ENCODE data around the gene PGLYRP4. TPM values are rescaled to one million over a fixed set of nuclear protein-coding genes. Genes with fewer than 3 reads are reported as not detected.

PGLYRP4 gene
- total RNA-seq, 2 donors from 2014 or later = not detected

DNA sequence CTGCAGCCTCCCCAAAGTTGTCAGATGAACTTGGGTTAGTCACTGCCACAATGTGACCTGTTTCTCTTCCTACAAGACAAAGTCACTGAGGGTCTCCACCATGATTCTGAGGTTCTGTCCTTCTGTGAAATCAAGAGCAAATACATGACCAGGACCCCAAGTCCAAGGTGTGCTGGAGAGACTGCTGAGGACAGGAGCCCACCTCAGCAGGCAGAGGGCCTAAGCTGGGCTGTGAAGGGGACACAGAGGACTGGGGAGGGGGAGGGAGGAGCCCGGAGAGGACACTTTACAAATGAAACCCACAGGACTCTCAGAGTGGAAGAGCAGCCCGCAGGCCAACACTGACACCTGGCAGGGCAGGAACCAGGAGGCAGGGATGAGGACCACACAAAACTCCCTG, 39.2 kb downstream of the PGLYRP4 start:
- Histone ChIP-seq H3K9me3 (ENCODE audit: control insufficient read depth, low read length) (no peaks in the 10 kb centered on the region), H3K4me1 (ENCODE audit: control insufficient read depth, insufficient read depth, low read length) (peaks cover 5% of the 10 kb centered on the region), H3K9ac (ENCODE audit: extremely low read depth, low read length, poor library complexity, severe bottlenecking) (no peak overlapping the region), H3K4me3 (ENCODE audit: low read length) (no peak overlapping the region), H3K27ac (ENCODE audit: low read depth, low read length) (no peak overlapping the region), H3K36me3 (ENCODE audit: control insufficient read depth, insufficient read depth, low read length) (no peaks in the 10 kb centered on the region), H3K27me3 (ENCODE audit: control insufficient read depth, insufficient read depth, low read length, poor library complexity, severe bottlenecking) (peaks cover 2% of the 10 kb centered on the region)
- no peaks in the 10 kb centered on the region for H3K36me3 Mint-ChIP-seq (ENCODE audit: low read depth)
- no peak overlapping the region for H3K4me3 Mint-ChIP-seq
- peak; percentile 31 for DNase-seq
- H3K4me1 Mint-ChIP-seq = peaks cover 2% of the 10 kb centered on the region
- no peaks in the 10 kb centered on the region for H3K9me3 Mint-ChIP-seq
- H3K27ac Mint-ChIP-seq = no peak overlapping the region
- H3K27me3 Mint-ChIP-seq (ENCODE audit: insufficient read depth) = no peaks in the 10 kb centered on the region
- WGBS, 2 experiments (ENCODE audit: insufficient coverage in 1 of 2, insufficient read length in 1 of 2) = 67 to 80% methylated on average over 1 to 2 of the region's 2 CpGs
- TF ChIP-seq, protein P1, sequence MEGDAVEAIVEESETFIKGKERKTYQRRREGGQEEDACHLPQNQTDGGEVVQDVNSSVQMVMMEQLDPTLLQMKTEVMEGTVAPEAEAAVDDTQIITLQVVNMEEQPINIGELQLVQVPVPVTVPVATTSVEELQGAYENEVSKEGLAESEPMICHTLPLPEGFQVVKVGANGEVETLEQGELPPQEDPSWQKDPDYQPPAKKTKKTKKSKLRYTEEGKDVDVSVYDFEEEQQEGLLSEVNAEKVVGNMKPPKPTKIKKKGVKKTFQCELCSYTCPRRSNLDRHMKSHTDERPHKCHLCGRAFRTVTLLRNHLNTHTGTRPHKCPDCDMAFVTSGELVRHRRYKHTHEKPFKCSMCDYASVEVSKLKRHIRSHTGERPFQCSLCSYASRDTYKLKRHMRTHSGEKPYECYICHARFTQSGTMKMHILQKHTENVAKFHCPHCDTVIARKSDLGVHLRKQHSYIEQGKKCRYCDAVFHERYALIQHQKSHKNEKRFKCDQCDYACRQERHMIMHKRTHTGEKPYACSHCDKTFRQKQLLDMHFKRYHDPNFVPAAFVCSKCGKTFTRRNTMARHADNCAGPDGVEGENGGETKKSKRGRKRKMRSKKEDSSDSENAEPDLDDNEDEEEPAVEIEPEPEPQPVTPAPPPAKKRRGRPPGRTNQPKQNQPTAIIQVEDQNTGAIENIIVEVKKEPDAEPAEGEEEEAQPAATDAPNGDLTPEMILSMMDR (conservative IDR thresholded peaks at IDR 0.05) = no peak

DNA sequence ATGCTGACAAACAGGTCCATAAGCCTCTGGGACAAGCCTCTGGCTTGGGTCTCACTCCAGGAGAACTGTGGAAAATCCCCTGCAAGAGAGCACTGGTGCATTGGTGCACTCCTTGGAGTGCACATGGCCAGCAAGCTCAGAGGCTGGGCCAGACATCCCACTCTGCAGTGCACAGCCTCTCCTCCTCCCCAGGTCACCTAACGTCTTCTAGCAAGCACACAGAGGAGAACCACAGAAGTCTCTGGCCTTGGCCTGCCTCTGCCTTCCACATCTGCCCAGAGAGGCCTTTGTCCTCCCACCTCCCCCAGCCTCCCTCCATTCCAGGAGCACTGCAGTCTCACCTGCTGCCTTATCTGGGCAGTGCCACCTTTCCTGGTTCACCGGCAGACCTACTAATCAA, 40.1 kb downstream of the PGLYRP4 start:
- Histone ChIP-seq H3K4me1 (ENCODE audit: control insufficient read depth, insufficient read depth, low read length) (peaks cover 5% of the 10 kb centered on the region), H3K27ac (ENCODE audit: low read depth, low read length) (no peak overlapping the region), H3K27me3 (ENCODE audit: control insufficient read depth, insufficient read depth, low read length, poor library complexity, severe bottlenecking) (peaks cover 9% of the 10 kb centered on the region), H3K4me3 (ENCODE audit: low read length) (no peak overlapping the region), H3K9ac (ENCODE audit: extremely low read depth, low read length, poor library complexity, severe bottlenecking) (no peak overlapping the region), H3K9me3 (ENCODE audit: control insufficient read depth, low read length) (no peaks in the 10 kb centered on the region), H3K36me3 (ENCODE audit: control insufficient read depth, insufficient read depth, low read length) (no peaks in the 10 kb centered on the region)
- no peaks in the 10 kb centered on the region for H3K36me3 Mint-ChIP-seq (ENCODE audit: low read depth)
- no peak overlapping the region for H3K4me3 Mint-ChIP-seq
- H3K9me3 Mint-ChIP-seq = no peaks in the 10 kb centered on the region
- TF ChIP-seq, protein P1 (conservative IDR thresholded peaks at IDR 0.05) = no peak
- DNase-seq = peak; percentile 6
- peaks cover 3% of the 10 kb centered on the region for H3K27me3 Mint-ChIP-seq (ENCODE audit: insufficient read depth)
- WGBS, 2 experiments (ENCODE audit: insufficient coverage in 1 of 2, insufficient read length in 1 of 2) = 83 to 85% methylated on average over 2 of the region's 2 CpGs
- peaks cover 2% of the 10 kb centered on the region for H3K4me1 Mint-ChIP-seq
- H3K27ac Mint-ChIP-seq = no peak overlapping the region

DNA sequence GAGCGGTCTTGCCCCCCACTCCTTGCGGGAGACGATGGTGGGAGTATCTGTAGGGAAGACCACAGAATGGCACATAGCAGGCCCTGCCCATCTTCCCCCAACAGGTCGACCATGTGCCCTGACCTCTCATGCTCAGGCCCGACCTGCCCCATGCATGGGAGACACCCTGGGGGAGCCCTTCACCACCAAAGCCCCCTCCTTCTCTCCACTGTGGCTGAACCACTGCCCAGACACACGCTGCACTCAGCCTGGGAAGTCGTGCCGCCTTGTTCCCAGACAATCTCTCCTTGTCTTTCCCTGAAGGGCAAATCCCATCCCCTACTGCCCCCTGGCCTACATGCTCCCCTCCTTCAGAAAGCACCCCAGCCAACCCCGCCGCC, 41.4 kb downstream of the PGLYRP4 start:
- DNase-seq = peak; percentile 28
- no peaks in the 10 kb centered on the region for H3K9me3 Mint-ChIP-seq
- no peak overlapping the region for H3K4me3 Mint-ChIP-seq
- H3K4me1 Mint-ChIP-seq = peaks cover 2% of the 10 kb centered on the region
- no peak overlapping the region for H3K27ac Mint-ChIP-seq
- peaks cover 9% of the 10 kb centered on the region for H3K27me3 ChIP-seq (ENCODE audit: control insufficient read depth, insufficient read depth, low read length, poor library complexity, severe bottlenecking)
- no peak overlapping the region for H3K27ac ChIP-seq (ENCODE audit: low read depth, low read length)
- TF ChIP-seq, protein P1 (conservative IDR thresholded peaks at IDR 0.05) = no peak
- 90 to 94% methylated on average over 8 to 10 of the region's 10 CpGs for WGBS, 2 experiments (ENCODE audit: insufficient coverage in 1 of 2, insufficient read length in 1 of 2)
- no peak overlapping the region for H3K4me3 ChIP-seq (ENCODE audit: low read length)
- H3K27me3 Mint-ChIP-seq (ENCODE audit: insufficient read depth) = peaks cover 3% of the 10 kb centered on the region
- H3K9ac ChIP-seq (ENCODE audit: extremely low read depth, low read length, poor library complexity, severe bottlenecking) = no peak overlapping the region
- H3K36me3 Mint-ChIP-seq (ENCODE audit: low read depth) = no peaks in the 10 kb centered on the region
- H3K9me3 ChIP-seq (ENCODE audit: control insufficient read depth, low read length) = no peaks in the 10 kb centered on the region
- peaks cover 5% of the 10 kb centered on the region for H3K4me1 ChIP-seq (ENCODE audit: control insufficient read depth, insufficient read depth, low read length)
- no peaks in the 10 kb centered on the region for H3K36me3 ChIP-seq (ENCODE audit: control insufficient read depth, insufficient read depth, low read length)

All from endodermal cell (in vitro differentiated cells).